AG04450 (cell line): ENCODE measurements around the gene KRT76. TPM values are rescaled to one million over a fixed set of nuclear protein-coding genes. Genes with fewer than 3 reads are reported as not detected.
"Not testable (repeated sequence)": the region's sequence is repeated elsewhere in the genome, so short reads cannot be mapped to it uniquely, and the experiment has no call there.

Source experiments
- CTCF ChIA-PET: fragments of 300-600, 350-600 bp; formaldehyde crosslinking; extraction: SDS; loops from one replicate; lab custom pipeline; 2022; ENCODE audit warnings: antibody characterized with exemption, inconsistent platforms; lab: Charles Lee
- POLR2A ChIA-PET: fragments of 350-600 bp; formaldehyde crosslinking; extraction: SDS; loops from one replicate; lab custom pipeline; 2021; ENCODE audit warnings: antibody characterized with exemption, inconsistent platforms; lab: Yijun Ruan, JAX
- DNase-seq: peaks from one replicate; pipeline ENCODE4 v3.0.0-alpha.2; 2011; ENCODE audit warnings: low read depth, low spot score
- H3K27ac ChIP-seq: one replicate; pipeline ENCODE4 v1.5.1; 2012; ENCODE audit warnings: low read depth, low read length, control low read depth
- H3K27me3 ChIP-seq: one replicate; pipeline ENCODE4 v1.6.0; 2012; ENCODE audit warnings: low read length; ENCODE audit not compliant: control insufficient read depth, insufficient read depth
- H3K4me3 ChIP-seq: 2 replicates; pipeline ENCODE4 v1.5.1; 2011; ENCODE audit warnings: mild to moderate bottlenecking, low read depth, low read length, control low read depth
- H3K9me3 ChIP-seq: 2 replicates; pipeline ENCODE4 v1.5.1; 2012; ENCODE audit warnings: low read length; ENCODE audit not compliant: control insufficient read depth, insufficient read depth
- CTCF ChIP-seq: IDR thresholded peaks from 2 replicates; pipeline ENCODE4 v1.5.1; 2011; ENCODE audit warnings: low read depth, low read length, control low read depth, inconsistent platforms
- polyA plus RNA-seq: library from polyadenylated mRNA; depleted of rRNA; stranded (reverse); fragments of >200 nt; gene quantifications from 2 replicates; pipeline ENCODE4 v1.2.3, GENCODE V29; 2011

The KRT76 gene
- polyA plus RNA-seq, 1 experiment: not detected

- ChIA-PET CTCF (no interaction called here), POLR2A (no interaction called here)
- DNase-seq: no peak
- H3K27me3 ChIP-seq: peaks cover 3% of the 10 kb centered on the region
- no peaks in the 10 kb centered on the region; the same call in 1 of the 2 replicates for H3K9me3 ChIP-seq
- H3K27ac ChIP-seq: no peak overlapping the region
- no peak for TF ChIP-seq CTCF
- no peak overlapping the region for H3K4me3 ChIP-seq
Measured at GRCh38 chr12:52796429-52796794, 19.3 kb upstream of the KRT76 start.

- ChIA-PET POLR2A (no interaction called here), CTCF (no interaction called here)
- Histone ChIP-seq H3K27ac (no peak within 1 kb of the TSS), H3K4me3 (no peak within 1 kb of the TSS), H3K27me3 (peaks cover 5% of the 10 kb centered on the region), H3K9me3 (no peaks in the 10 kb centered on the region; the same call in 1 of the 2 replicates)
- TF ChIP-seq CTCF: no peak
- no peak for DNase-seq
Measured at GRCh38 chr12:52795694-52796428, 18.7 kb upstream of the KRT76 start, which contains the start of gene KRT3. Gene KRT3, minus strand, starts transcription at chr12:52796117. Its CDS starts 75 bp downstream, at chr12:52796042.

GRCh38 chr12:52795332-52795674 lies 18.2 kb upstream of the KRT76 start:
- H3K9me3 ChIP-seq, POLR2A ChIA-PET, H3K27me3 ChIP-seq, DNase-seq, H3K4me3 ChIP-seq, H3K27ac ChIP-seq, CTCF ChIA-PET: not testable (repeated sequence)

- TF ChIP-seq CTCF: no peak
- ChIA-PET CTCF (no interaction called here), POLR2A (no interaction called here)
- H3K4me3 ChIP-seq: no peak overlapping the region
- no peaks in the 10 kb centered on the region; the same call in 1 of the 2 replicates for H3K9me3 ChIP-seq
- peaks cover 14% of the 10 kb centered on the region for H3K27me3 ChIP-seq
- H3K27ac ChIP-seq: no peak overlapping the region
- no peak for DNase-seq
Measured at GRCh38 chr12:52794479-52795331, 17.6 kb upstream of the KRT76 start.

GRCh38 chr12:52792185-52793029 lies 15.3 kb upstream of the KRT76 start:
- TF ChIP-seq CTCF: no peak
- peaks cover 25% of the 10 kb centered on the region for H3K27me3 ChIP-seq
- ChIA-PET POLR2A (no interaction called here), CTCF (no interaction called here)
- H3K9me3 ChIP-seq: no peaks in the 10 kb centered on the region; the same call in 1 of the 2 replicates
- no peak for DNase-seq
- H3K27ac ChIP-seq: no peak overlapping the region
- no peak overlapping the region for H3K4me3 ChIP-seq
